BLaER1 (cell line): Measurements from ENCODE around the gene DHX34.

Source experiments
- H3K27ac ChIP-seq: shearing (Covaris generic); formaldehyde crosslinking; 2 replicates; pipeline ENCODE4 v1.8.1; 2022
- H3K27me3 ChIP-seq: shearing (Covaris generic); formaldehyde crosslinking; 2 replicates; pipeline ENCODE4 v1.8.1; 2022
- H3K36me3 ChIP-seq: shearing (Covaris generic); formaldehyde crosslinking; 2 replicates; pipeline ENCODE4 v1.8.1; 2022
- H3K4me1 ChIP-seq: shearing (Covaris generic); formaldehyde crosslinking; 2 replicates; pipeline ENCODE4 v1.8.1; 2022
- H3K4me2 ChIP-seq: shearing (Covaris generic); formaldehyde crosslinking; 2 replicates; pipeline ENCODE4 v1.8.1; 2022
- H3K4me3 ChIP-seq: shearing (Covaris generic); formaldehyde crosslinking; 2 replicates; pipeline ENCODE4 v1.8.1; 2022
- H3K9ac ChIP-seq: shearing (Covaris generic); formaldehyde crosslinking; 2 replicates; pipeline ENCODE4 v1.8.1; 2022
- H3K9me3 ChIP-seq: shearing (Covaris generic); formaldehyde crosslinking; 2 replicates; pipeline ENCODE4 v1.8.1; 2022
- H4K20me1 ChIP-seq: shearing (Covaris generic); formaldehyde crosslinking; 2 replicates; pipeline ENCODE4 v1.8.1; 2022
- Cebpa-rat ChIP-seq: shearing (Covaris generic); IDR thresholded peaks from 2 replicates; pipeline ENCODE4 v1.8.1; 2022

Gene DHX34

GRCh38 chr19:47312366-47313006, 36.6 kb upstream of the DHX34 start:
- Histone ChIP-seq H3K9me3 (no peaks in the 10 kb centered on the region), H3K36me3 (no peaks in the 10 kb centered on the region), H3K4me1 (peaks cover 20% of the 10 kb centered on the region), H3K9ac (no peak overlapping the region), H3K4me2 (no peak overlapping the region), H3K27ac (no peak overlapping the region), H4K20me1 (peaks cover 25% of the 10 kb centered on the region; the same call in 1 of the 2 replicates), H3K27me3 (peaks cover 52% of the 10 kb centered on the region), H3K4me3 (no peak overlapping the region)
- no peak for TF ChIP-seq Cebpa-rat

GRCh38 chr19:47313754-47314295, 35.3 kb upstream of the DHX34 start:
- H3K4me3 ChIP-seq, result no peak overlapping the region
- peaks cover 25% of the 10 kb centered on the region; the same call in 1 of the 2 replicates for H4K20me1 ChIP-seq
- no peak for TF ChIP-seq Cebpa-rat
- no peak overlapping the region for H3K4me2 ChIP-seq
- H3K36me3 ChIP-seq, result no peaks in the 10 kb centered on the region
- peaks cover 14% of the 10 kb centered on the region for H3K4me1 ChIP-seq
- peaks cover 39% of the 10 kb centered on the region for H3K27me3 ChIP-seq
- no peak overlapping the region for H3K27ac ChIP-seq
- H3K9ac ChIP-seq, result no peak overlapping the region
- no peaks in the 10 kb centered on the region for H3K9me3 ChIP-seq

GRCh38 chr19:47315125-47315821, 33.8 kb upstream of the DHX34 start:
- Histone ChIP-seq H3K36me3 (no peaks in the 10 kb centered on the region), H3K4me1 (no peaks in the 10 kb centered on the region), H3K27ac (no peak overlapping the region), H3K9ac (no peak overlapping the region), H3K4me2 (no peak overlapping the region), H3K4me3 (no peak overlapping the region), H3K9me3 (no peaks in the 10 kb centered on the region), H4K20me1 (peaks cover 13% of the 10 kb centered on the region; the same call in 1 of the 2 replicates), H3K27me3 (peaks cover 24% of the 10 kb centered on the region)
- TF ChIP-seq Cebpa-rat, result no peak

- Histone ChIP-seq H3K36me3 (no peaks in the 10 kb centered on the region), H3K4me2 (no peak overlapping the region), H3K4me3 (no peak overlapping the region), H3K9me3 (peaks cover 4% of the 10 kb centered on the region; the same call in 1 of the 2 replicates), H3K27ac (no peak overlapping the region), H3K4me1 (no peaks in the 10 kb centered on the region), H3K27me3 (peaks cover 12% of the 10 kb centered on the region), H4K20me1 (0 out of 2 replicates have a peak, but pooled peaks cover under 1% of the 10 kb centered on the region), H3K9ac (no peak overlapping the region)
- no peak for TF ChIP-seq Cebpa-rat
Measured at GRCh38 chr19:47316513-47316912, 32.6 kb upstream of the DHX34 start.

GRCh38 chr19:47319923-47320871, 28.9 kb upstream of the DHX34 start:
- peaks cover 5% of the 10 kb centered on the region; the same call in 1 of the 2 replicates for H3K4me1 ChIP-seq
- H3K27ac ChIP-seq, result no peak overlapping the region
- no peaks in the 10 kb centered on the region for H4K20me1 ChIP-seq
- no peaks in the 10 kb centered on the region for H3K36me3 ChIP-seq
- H3K9ac ChIP-seq, result no peak overlapping the region
- TF ChIP-seq Cebpa-rat, result no peak
- H3K9me3 ChIP-seq, result peaks cover 7% of the 10 kb centered on the region; the same call in 1 of the 2 replicates
- no peak overlapping the region for H3K4me3 ChIP-seq
- H3K27me3 ChIP-seq, result no peaks in the 10 kb centered on the region; the same call in 1 of the 2 replicates
- H3K4me2 ChIP-seq, result no peak overlapping the region

GRCh38 chr19:47321630-47322029, 27.5 kb upstream of the DHX34 start:
- Histone ChIP-seq H3K36me3 (no peaks in the 10 kb centered on the region), H4K20me1 (no peaks in the 10 kb centered on the region), H3K27me3 (no peaks in the 10 kb centered on the region), H3K4me1 (peaks cover 5% of the 10 kb centered on the region; the same call in 1 of the 2 replicates), H3K9ac (no peak overlapping the region), H3K27ac (no peak overlapping the region), H3K4me3 (no peak overlapping the region), H3K9me3 (peaks cover 7% of the 10 kb centered on the region; the same call in 1 of the 2 replicates), H3K4me2 (no peak overlapping the region)
- TF ChIP-seq Cebpa-rat, result no peak

- Histone ChIP-seq H3K9ac (no peak overlapping the region), H3K4me2 (no peak overlapping the region), H3K36me3 (no peaks in the 10 kb centered on the region), H3K27me3 (no peaks in the 10 kb centered on the region), H3K27ac (no peak overlapping the region), H4K20me1 (no peaks in the 10 kb centered on the region), H3K9me3 (peaks cover 7% of the 10 kb centered on the region; the same call in 1 of the 2 replicates), H3K4me1 (peaks cover 5% of the 10 kb centered on the region; the same call in 1 of the 2 replicates), H3K4me3 (no peak overlapping the region)
- no peak for TF ChIP-seq Cebpa-rat
Measured at GRCh38 chr19:47322058-47322457, 27.1 kb upstream of the DHX34 start.

- Histone ChIP-seq H3K4me3 (no peak overlapping the region), H3K9ac (no peak overlapping the region), H3K9me3 (peaks cover 7% of the 10 kb centered on the region; the same call in 1 of the 2 replicates), H3K4me2 (no peak overlapping the region), H3K27ac (no peak overlapping the region), H3K27me3 (no peaks in the 10 kb centered on the region), H4K20me1 (no peaks in the 10 kb centered on the region), H3K36me3 (no peaks in the 10 kb centered on the region), H3K4me1 (peaks cover 5% of the 10 kb centered on the region; the same call in 1 of the 2 replicates)
- no peak for TF ChIP-seq Cebpa-rat
Measured at GRCh38 chr19:47323409-47323808, 25.7 kb upstream of the DHX34 start.

- no peak overlapping the region for H3K9ac ChIP-seq
- H3K27me3 ChIP-seq, result no peaks in the 10 kb centered on the region
- no peak overlapping the region for H3K27ac ChIP-seq
- no peak for TF ChIP-seq Cebpa-rat
- H3K4me1 ChIP-seq, result peaks cover 5% of the 10 kb centered on the region; the same call in 1 of the 2 replicates
- H3K4me3 ChIP-seq, result no peak overlapping the region
- no peaks in the 10 kb centered on the region for H3K36me3 ChIP-seq
- no peaks in the 10 kb centered on the region for H4K20me1 ChIP-seq
- H3K4me2 ChIP-seq, result no peak overlapping the region
- H3K9me3 ChIP-seq, result peaks cover 7% of the 10 kb centered on the region; the same call in 1 of the 2 replicates
Measured at GRCh38 chr19:47323872-47324271, 25.2 kb upstream of the DHX34 start.
